HFF-Myc (cell line): ENCODE data around the gene KRT7.

Experiments used
- DNase-seq: peaks from one replicate; pipeline ENCODE4 v3.0.0-alpha.2; 2011; ENCODE audit warnings: low read depth; ENCODE audit errors: extremely low read depth
- H3K4me3 ChIP-seq: replicated peaks from 2 replicates; pipeline ENCODE4 v1.5.1; 2011; ENCODE audit warnings: low read depth, mild to moderate bottlenecking, control low read depth, low read length
- CTCF ChIP-seq: IDR thresholded peaks from 2 replicates; pipeline ENCODE4 v1.5.1; 2012; ENCODE audit warnings: mild to moderate bottlenecking, low read depth, low read length, control low read depth; ENCODE audit errors: missing control alignments

The KRT7 gene

GRCh38 chr12:52241205-52241842, 8.3 kb downstream of the KRT7 start:
- no peak for TF ChIP-seq CTCF
- no peak for DNase-seq
- H3K4me3 ChIP-seq = no peak overlapping the region

GRCh38 chr12:52242442-52243258, 9.6 kb downstream of the KRT7 start:
- DNase-seq = no peak
- H3K4me3 ChIP-seq = no peak overlapping the region
- no peak for TF ChIP-seq CTCF

GRCh38 chr12:52243259-52243855, 10.3 kb downstream of the KRT7 start:
- H3K4me3 ChIP-seq = no peak overlapping the region
- TF ChIP-seq CTCF = no peak
- DNase-seq = no peak

GRCh38 chr12:52243856-52244614, 11.0 kb downstream of the KRT7 start:
- no peak overlapping the region; the same call in 1 of the 2 replicates for H3K4me3 ChIP-seq
- TF ChIP-seq CTCF = no peak
- peak; percentile 92 for DNase-seq

- H3K4me3 ChIP-seq = no peak overlapping the region; the same call in 1 of the 2 replicates
- TF ChIP-seq CTCF = no peak
These were observed 11.6 kb downstream of the KRT7 start for GRCh38 chr12:52244615-52244994.

GRCh38 chr12:52245259-52245961, 12.4 kb downstream of the KRT7 start:
- TF ChIP-seq CTCF = no peak
- DNase-seq = no peak
- H3K4me3 ChIP-seq = no peak overlapping the region

More at GRCh38 chr12:52244615-52244994, 11.6 kb downstream of the KRT7 start:
- DNase-seq = no peak
